Mesendoderm (in vitro differentiated cells): ENCODE measurements around the gene NCF4.

Source experiments
- DNase-seq: peaks from one replicate; pipeline ENCODE4 v3.0.0; 2013
- H2AK5ac ChIP-seq: 2 replicates; pipeline ENCODE4 v1.6.1; 2013; ENCODE audit warnings: low read length, inconsistent platforms
- H2BK120ac ChIP-seq: 2 replicates; pipeline ENCODE4 v1.6.1; 2013; ENCODE audit warnings: low read depth, mild to moderate bottlenecking, low read length, moderate library complexity, mixed read lengths
- H2BK15ac ChIP-seq: replicated peaks from 2 replicates; pipeline ENCODE4 v1.6.1; 2013; ENCODE audit warnings: low read depth, mild to moderate bottlenecking, moderate library complexity
- H2BK5ac ChIP-seq: 2 replicates; pipeline ENCODE4 v1.6.1; 2013; ENCODE audit warnings: low read length, inconsistent platforms
- H3K18ac ChIP-seq: 2 replicates; pipeline ENCODE4 v1.6.1; 2013; ENCODE audit warnings: mild to moderate bottlenecking, low read length, mixed read lengths
- H3K23ac ChIP-seq: one replicate; pipeline ENCODE4 v1.6.1; 2013; ENCODE audit warnings: low read length
- H3K27ac ChIP-seq: 2 replicates; pipeline ENCODE4 v1.5.1; 2013; ENCODE audit warnings: low read depth, mild to moderate bottlenecking, inconsistent platforms, low read length, moderate library complexity
- H3K27me3 ChIP-seq: 2 replicates; pipeline ENCODE4 v1.6.1; 2013; ENCODE audit warnings: low read length, control low read depth, mild to moderate bottlenecking, inconsistent platforms; ENCODE audit not compliant: insufficient read depth, poor library complexity
- H3K36me3 ChIP-seq: 2 replicates; pipeline ENCODE4 v1.6.1; 2013; ENCODE audit warnings: low read length, inconsistent platforms; ENCODE audit not compliant: control insufficient read depth, insufficient read depth
- H3K4ac ChIP-seq: one replicate; pipeline ENCODE4 v1.6.1; 2013; ENCODE audit warnings: low read depth, mild to moderate bottlenecking, low read length, moderate library complexity
- H3K4me1 ChIP-seq: 2 replicates; pipeline ENCODE4 v1.6.1; 2013; ENCODE audit warnings: low read depth, low read length, inconsistent platforms; ENCODE audit not compliant: control insufficient read depth
- H3K4me2 ChIP-seq: 2 replicates; pipeline ENCODE4 v1.6.1; 2013; ENCODE audit warnings: low read length
- H3K4me3 ChIP-seq: 2 replicates; pipeline ENCODE4 v1.5.1; 2013; ENCODE audit warnings: mild to moderate bottlenecking, low read length
- H3K56ac ChIP-seq: one replicate; pipeline ENCODE4 v1.6.1; 2013; ENCODE audit warnings: low read length
- H3K79me1 ChIP-seq: 2 replicates; pipeline ENCODE4 v1.6.1; 2013; ENCODE audit warnings: low read length, inconsistent platforms
- H3K79me2 ChIP-seq: 2 replicates; pipeline ENCODE4 v1.6.1; 2013; ENCODE audit warnings: mild to moderate bottlenecking, low read length; ENCODE audit not compliant: control insufficient read depth, insufficient read depth
- H3K9ac ChIP-seq: 2 replicates; pipeline ENCODE4 v1.6.1; 2013; ENCODE audit warnings: low read length, inconsistent platforms
- H4K5ac ChIP-seq: one replicate; pipeline ENCODE4 v1.6.1; 2013; ENCODE audit warnings: low read length
- H4K8ac ChIP-seq: one replicate; pipeline ENCODE4 v1.6.1; 2013; ENCODE audit warnings: low read depth, mild to moderate bottlenecking, control low read depth, low read length, moderate library complexity
- WGBS: extraction: QIAGEN DNeasy Blood & Tissue Kit; methylation state at CpG from one replicate; pipeline ENCODE4 v1.1.7; 2013; ENCODE audit warnings: low lambda C conversion rate, missing lambda C conversion rate; ENCODE audit not compliant: insufficient coverage; ENCODE audit errors: extremely low coverage; 5-methylcytosine and 5-hydroxymethylcytosine counted together

NCF4 gene

DNA sequence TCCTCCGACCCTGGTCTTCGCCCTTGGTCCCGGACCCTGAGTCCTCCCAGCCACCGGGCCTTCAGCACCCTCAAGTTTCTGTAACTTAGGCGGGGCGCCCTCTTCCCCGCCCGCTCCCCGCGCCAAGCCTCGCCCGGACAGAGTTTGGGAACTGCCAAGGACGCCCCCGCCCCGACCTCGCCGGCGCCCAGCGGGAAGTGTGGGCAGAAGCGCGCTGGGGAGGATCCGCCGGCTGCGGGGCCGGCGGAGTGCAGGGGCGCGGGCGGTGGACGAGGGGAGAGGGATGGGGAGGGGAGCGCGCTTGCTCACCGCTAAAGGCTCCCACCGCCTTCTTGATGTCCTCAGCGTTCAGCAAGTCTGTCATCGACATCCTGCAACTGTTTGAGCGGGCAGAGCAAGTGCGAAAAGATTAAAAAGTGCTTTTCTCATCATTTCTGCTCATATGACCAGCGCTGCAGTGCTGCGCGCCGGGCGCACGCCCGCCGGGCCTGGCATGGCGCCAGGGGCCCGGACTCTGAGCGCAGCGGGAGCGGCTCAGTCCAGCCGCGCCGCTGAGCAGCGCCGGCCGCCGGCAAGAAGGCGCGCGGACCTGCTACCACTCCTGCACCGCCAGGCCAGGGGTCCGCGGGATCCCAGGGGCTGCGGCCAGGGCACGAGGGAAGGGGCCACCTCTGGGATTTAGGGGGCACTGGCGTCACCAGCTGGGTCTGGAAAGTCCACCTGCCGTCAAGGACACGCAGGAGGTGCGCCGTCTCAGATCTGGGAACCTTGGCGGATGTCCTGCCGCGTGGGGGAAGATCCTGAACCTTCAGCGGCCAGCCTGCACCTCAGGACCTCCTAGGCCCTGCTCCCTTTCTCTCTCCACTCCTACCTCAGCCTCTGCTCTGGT lies 43.9 kb upstream of the NCF4 start, which contains the start of gene PVALB:
Gene PVALB, minus strand, starts transcription at position 400 of the 889 bp plus-strand sequence. Its CDS starts 30 bp downstream, at position 370.
- Histone ChIP-seq H3K23ac (no peak within 1 kb of the TSS), H3K4me2 (peak within 1 kb of the TSS; percentile 90), H4K8ac (no peak within 1 kb of the TSS), H3K79me2 (no peaks in the 10 kb centered on the region), H4K5ac (no peak within 1 kb of the TSS), H3K27ac (no peak within 1 kb of the TSS), H3K79me1 (no peaks in the 10 kb centered on the region), H3K4me3 (peak within 1 kb of the TSS; percentile 37), H3K18ac (no peak within 1 kb of the TSS), H2BK120ac (no peak within 1 kb of the TSS), H3K56ac (peak within 1 kb of the TSS; percentile 73), H3K27me3 (peaks cover 11% of the 10 kb centered on the region), H3K4ac (no peak within 1 kb of the TSS), H3K9ac (peak within 1 kb of the TSS; percentile 39), H3K4me1 (no peaks in the 10 kb centered on the region), H2AK5ac (no peak within 1 kb of the TSS), H3K36me3 (no peaks in the 10 kb centered on the region), H2BK5ac (no peak within 1 kb of the TSS), H2BK15ac (no peak within 1 kb of the TSS)
- WGBS = no CpG with 5 or more reads among the region's 75 CpGs
- DNase-seq = peak; percentile 38

DNA sequence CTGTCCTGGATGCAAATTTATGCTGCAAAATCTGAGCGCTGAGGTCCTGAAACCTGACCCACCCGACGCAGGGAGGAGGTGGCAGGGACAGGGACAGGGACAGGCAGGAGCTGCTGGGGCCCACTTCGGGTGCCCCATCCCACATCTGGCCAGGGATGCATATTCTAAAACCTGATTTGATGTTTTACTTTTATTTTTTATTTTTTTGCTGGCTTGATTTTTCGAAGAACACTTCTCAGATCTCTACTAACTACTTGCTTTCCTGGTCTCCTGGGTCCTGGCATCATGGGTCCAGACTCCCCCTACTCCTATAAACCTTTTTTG lies 43.3 kb upstream of the NCF4 start:
- no peak overlapping the region for H4K8ac ChIP-seq
- H3K4me3 ChIP-seq = no peak overlapping the region
- no peaks in the 10 kb centered on the region for H3K36me3 ChIP-seq
- no peak overlapping the region for H4K5ac ChIP-seq
- H3K18ac ChIP-seq = no peak overlapping the region
- H2BK15ac ChIP-seq = no peak overlapping the region
- H3K4me2 ChIP-seq = no peak overlapping the region
- no peak overlapping the region for H2BK120ac ChIP-seq
- H3K23ac ChIP-seq = no peak overlapping the region
- DNase-seq = no peak
- WGBS = no CpG with 5 or more reads among the region's 5 CpGs
- no peak overlapping the region for H3K9ac ChIP-seq
- H3K4me1 ChIP-seq = no peaks in the 10 kb centered on the region
- no peak overlapping the region for H3K56ac ChIP-seq
- peaks cover 11% of the 10 kb centered on the region for H3K27me3 ChIP-seq
- no peak overlapping the region for H2AK5ac ChIP-seq
- no peaks in the 10 kb centered on the region for H3K79me2 ChIP-seq
- no peak overlapping the region for H3K27ac ChIP-seq
- H3K79me1 ChIP-seq = no peaks in the 10 kb centered on the region
- no peak overlapping the region for H2BK5ac ChIP-seq
- no peak overlapping the region for H3K4ac ChIP-seq

GRCh38 chr22:36818010-36818642 lies 42.7 kb upstream of the NCF4 start:
- no CpG with 5 or more reads among the region's 6 CpGs for WGBS
- Histone ChIP-seq H3K4me2 (no peak overlapping the region), H3K27ac (no peak overlapping the region)

DNA sequence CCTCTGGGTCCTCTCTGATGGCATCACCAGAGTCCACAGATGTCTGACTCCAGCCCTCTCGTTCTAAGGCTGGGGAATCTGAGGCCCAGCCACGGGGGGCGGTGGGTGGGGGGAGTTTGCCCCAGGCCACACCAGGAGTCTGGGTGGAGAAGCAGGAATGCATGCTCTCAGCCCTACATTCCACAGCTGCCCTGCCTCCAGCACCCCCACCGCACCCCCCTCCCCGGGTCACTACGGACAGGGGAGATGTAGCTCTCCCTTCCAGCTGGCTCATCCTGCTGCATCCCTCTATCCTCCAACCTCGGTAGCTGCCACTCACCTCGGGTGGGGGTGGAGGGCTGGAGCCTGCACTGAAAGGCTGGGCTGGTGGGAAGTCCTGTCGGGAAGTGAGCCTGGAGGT lies 41.7 kb upstream of the NCF4 start:
- Histone ChIP-seq H3K4ac (no peak overlapping the region), H3K4me2 (no peak overlapping the region), H4K8ac (no peak overlapping the region), H2BK120ac (no peak overlapping the region), H3K79me2 (no peaks in the 10 kb centered on the region), H2BK5ac (no peak overlapping the region), H3K4me1 (no peaks in the 10 kb centered on the region), H3K23ac (no peak overlapping the region), H2AK5ac (no peak overlapping the region), H3K18ac (no peak overlapping the region), H4K5ac (no peak overlapping the region), H2BK15ac (no peak overlapping the region), H3K27me3 (peaks cover 11% of the 10 kb centered on the region), H3K79me1 (no peaks in the 10 kb centered on the region), H3K9ac (no peak overlapping the region), H3K4me3 (no peak overlapping the region), H3K36me3 (no peaks in the 10 kb centered on the region), H3K27ac (no peak overlapping the region), H3K56ac (no peak overlapping the region)
- DNase-seq = peak; percentile 74
- no CpG with 5 or more reads among the region's 9 CpGs for WGBS

More at GRCh38 chr22:36818010-36818642, 42.7 kb upstream of the NCF4 start:
- H3K56ac ChIP-seq = no peak overlapping the region
- no peaks in the 10 kb centered on the region for H3K79me2 ChIP-seq
- no peak overlapping the region for H4K5ac ChIP-seq
- H3K23ac ChIP-seq = no peak overlapping the region
- H3K4me3 ChIP-seq = no peak overlapping the region
- H3K79me1 ChIP-seq = no peaks in the 10 kb centered on the region
- peaks cover 11% of the 10 kb centered on the region for H3K27me3 ChIP-seq
- H3K4ac ChIP-seq = no peak overlapping the region
- no peak overlapping the region for H3K9ac ChIP-seq
- no peak overlapping the region for H2AK5ac ChIP-seq
- no peak overlapping the region for H2BK5ac ChIP-seq
- peak; percentile 26 for DNase-seq
- no peaks in the 10 kb centered on the region for H3K36me3 ChIP-seq
- H2BK15ac ChIP-seq = no peak overlapping the region
- H3K18ac ChIP-seq = no peak overlapping the region
- H3K4me1 ChIP-seq = no peaks in the 10 kb centered on the region
- H4K8ac ChIP-seq = no peak overlapping the region
- H2BK120ac ChIP-seq = no peak overlapping the region

- peak; percentile 90 for DNase-seq
- no peak overlapping the region for H2BK5ac ChIP-seq
- no peaks in the 10 kb centered on the region for H3K4me1 ChIP-seq
- no peak overlapping the region for H4K8ac ChIP-seq
- H3K36me3 ChIP-seq = no peaks in the 10 kb centered on the region
- no CpG with 5 or more reads among the region's 6 CpGs for WGBS
- no peak overlapping the region for H3K9ac ChIP-seq
- no peak overlapping the region for H3K4ac ChIP-seq
- H3K4me3 ChIP-seq = no peak overlapping the region
- H2BK15ac ChIP-seq = no peak overlapping the region
- H3K79me1 ChIP-seq = no peaks in the 10 kb centered on the region
- no peak overlapping the region for H2BK120ac ChIP-seq
- H4K5ac ChIP-seq = no peak overlapping the region
- no peak overlapping the region for H3K23ac ChIP-seq
- H3K79me2 ChIP-seq = no peaks in the 10 kb centered on the region
- no peak overlapping the region for H2AK5ac ChIP-seq
- no peak overlapping the region for H3K4me2 ChIP-seq
- peak overlapping the region; percentile 18 for H3K27ac ChIP-seq
- H3K27me3 ChIP-seq = no peaks in the 10 kb centered on the region
- peak overlapping the region; percentile 6 for H3K56ac ChIP-seq
- H3K18ac ChIP-seq = no peak overlapping the region
Measured at GRCh38 chr22:36822581-36822980, 38.2 kb upstream of the NCF4 start.
